HL-60 (cell line): ENCODE measurements around the gene PJA1.

Source experiments
- CTCF ChIP-seq: IDR thresholded peaks from one replicate; pipeline ENCODE4 v1.5.1; 2011; ENCODE audit warnings: low read length, control low read depth, inconsistent platforms; ENCODE audit not compliant: insufficient read depth
- GABPA ChIP-seq: IDR thresholded peaks from 2 replicates; pipeline ENCODE4 v1.6.1; 2012; ENCODE audit warnings: low read depth
- POLR2AphosphoS5 ChIP-seq: IDR thresholded peaks from 2 replicates; pipeline ENCODE4 v1.6.1; 2012; ENCODE audit warnings: low read depth
- REST ChIP-seq: IDR thresholded peaks from 2 replicates; pipeline ENCODE4 v1.6.1; 2012; ENCODE audit warnings: low read depth; ENCODE audit not compliant: insufficient replicate concordance

- TF ChIP-seq REST: no peak
- TF ChIP-seq POLR2AphosphoS5: no peak
- TF ChIP-seq CTCF: no peak
- TF ChIP-seq GABPA: no peak
These were observed 25.7 kb downstream of the PJA1 start for GRCh38 chrX:69139516-69139915.
